NOMO-1 treated with dmso at 0.1 percent for 144 hours (cell line): ENCODE results near the gene PRR20C.
"Not testable (repeated sequence)": the region's sequence is repeated elsewhere in the genome, so short reads cannot be mapped to it uniquely, and the experiment has no call there.

ENCODE experiments used
- DNase-seq: peaks from one replicate; lab custom pipeline; 2025; ENCODE audit not compliant: unreplicated experiment; lab: John Stamatoyannopoulos, UW

PRR20C gene

GRCh38 chr13:57153761-57154160 is at the start of gene PRR20C:
TSS of gene PRR20C (plus strand) at chr13:57154061. CDS start at chr13:57154448, 387 bp downstream.
- DNase-seq, result not testable (repeated sequence)

GRCh38 chr13:57114945-57115344 is 38.9 kb upstream of the PRR20C start:
- DNase-seq, result no peak

GRCh38 chr13:57123681-57124080 is 30.2 kb upstream of the PRR20C start:
- no peak for DNase-seq

GRCh38 chr13:57128909-57129308 is 25.0 kb upstream of the PRR20C start:
- no peak for DNase-seq

GRCh38 chr13:57136093-57136492 is 17.8 kb upstream of the PRR20C start:
- DNase-seq, result no peak

- no peak for DNase-seq
Observed at GRCh38 chr13:57137585-57137984, 16.3 kb upstream of the PRR20C start.

GRCh38 chr13:57138988-57139387 is 14.9 kb upstream of the PRR20C start:
- no peak for DNase-seq

- DNase-seq, result not testable (repeated sequence)
Observed at GRCh38 chr13:57139781-57140180, 14.1 kb upstream of the PRR20C start.

- not testable (repeated sequence) for DNase-seq
Observed at GRCh38 chr13:57140235-57140968, 13.5 kb upstream of the PRR20C start, which contains the start of gene PRR20A. TSS of gene PRR20A (plus strand) at chr13:57140918. CDS start at chr13:57141305, 387 bp downstream.

- DNase-seq, result not testable (repeated sequence)
Observed at GRCh38 chr13:57147188-57147587, 6.7 kb upstream of the PRR20C start, which contains the start of gene PRR20B. TSS of gene PRR20B (plus strand) at chr13:57147488. CDS start at chr13:57147875, 387 bp downstream.

GRCh38 chr13:57148106-57148505 is 5.8 kb upstream of the PRR20C start:
- DNase-seq, result not testable (repeated sequence)

GRCh38 chr13:57160332-57160731 is 6.5 kb downstream of the PRR20C start, which contains the start of gene PRR20D:
TSS of gene PRR20D (plus strand) at chr13:57160632. CDS start at chr13:57161019, 387 bp downstream.
- DNase-seq, result not testable (repeated sequence)

- DNase-seq, result not testable (repeated sequence)
Observed at GRCh38 chr13:57166897-57167296, 13.0 kb downstream of the PRR20C start, which contains the start of gene PRR20E. TSS of gene PRR20E (plus strand) at chr13:57167197. CDS start at chr13:57167584, 387 bp downstream.

- no peak for DNase-seq
Observed at GRCh38 chr13:57191667-57192066, 37.8 kb downstream of the PRR20C start.
